Measurements from ENCODE around the gene UNC80. TPM values are rescaled to one million over a fixed set of nuclear protein-coding genes. Genes with fewer than 3 reads are reported as not detected.

Gene UNC80
- total and polyA plus RNA-seq, 2 donors (not counting 3 experiments of a cell fraction or from before 2014, with no cell fraction given): not detected

DNA sequence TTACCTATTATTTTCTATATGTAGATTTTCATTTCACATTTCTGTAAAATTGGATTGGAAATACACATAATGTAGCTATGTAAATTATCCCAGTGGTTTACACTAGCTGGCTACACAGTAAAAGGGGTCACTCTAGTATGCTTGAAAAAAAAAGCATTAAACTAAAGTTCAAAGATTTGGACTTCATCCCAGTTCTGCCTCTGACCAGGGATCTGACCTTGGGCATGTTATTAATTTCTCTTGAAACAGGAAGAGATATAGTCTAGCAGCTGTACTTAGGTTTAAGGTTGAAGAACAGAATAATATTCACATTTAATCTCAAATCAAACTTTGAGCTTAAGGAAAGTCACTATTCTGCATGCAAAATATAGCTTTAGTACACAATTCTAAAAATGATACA lies 166.3 kb downstream of the UNC80 start:
- no peaks in the 10 kb centered on the region for H3K79me2 ChIP-seq (ENCODE audit: control insufficient read depth, insufficient read depth, low read length)
- POLR2A ChIA-PET: interaction anchor here (0.5 to 0.7 kb wide), 3 partner anchors 133 to 335 kb away, joined by 3 to 9 read pairs (median 4); no protein-coding TSS in a partner anchor
- H3K9me1 ChIP-seq (replicated peaks; ENCODE audit: control insufficient read depth, extremely low read depth, insufficient read depth, low read length): no peaks in the 10 kb centered on the region
- dilution Hi-C loops (cut with MboI; ENCODE audit: extremely low pct_ligation_motif_present, low sequenced_read_pairs): no loop called here
- H3K4me2 ChIP-seq (ENCODE audit: insufficient read depth, low read length): no peak overlapping the region
- DNase-seq (ENCODE audit: low read depth, low spot score): peak; percentile 54
- intact Hi-C loops (cut with micrococcal nuclease): no loop called here
- no peaks in the 10 kb centered on the region for H4K20me1 ChIP-seq (replicated peaks; ENCODE audit: control insufficient read depth, extremely low read depth, insufficient read depth, low read length)
- H3K27ac ChIP-seq (ENCODE audit: insufficient read depth, low read depth, low read length): no peak overlapping the region
- H3K4me1 ChIP-seq (ENCODE audit: control insufficient read depth, extremely low read depth, insufficient read depth, low read length): no peaks in the 10 kb centered on the region
- no peaks in the 10 kb centered on the region for H3K36me3 ChIP-seq (ENCODE audit: control insufficient read depth in 2 of 2, extremely low read depth in 1 of 2, insufficient read depth in 2 of 2, low read length in 2 of 2)
- H3K9me3 ChIP-seq (replicated peaks; ENCODE audit: control insufficient read depth, insufficient read depth, low read length): no peaks in the 10 kb centered on the region
- H3K4me3 ChIP-seq (replicated peaks in 1 of 3; ENCODE audit: insufficient read depth in 1 of 3, low read depth in 1 of 3, low read length in 3 of 3): no peak overlapping the region
- no peak for TF ChIP-seq MYC (IDR thresholded peaks at IDR 0.05; ENCODE audit: low read depth, low read length)
- no peak for TF ChIP-seq FOS (IDR thresholded peaks at IDR 0.05; ENCODE audit: borderline replicate concordance, insufficient read depth, low read length)
- no peak for FAIRE-seq
- no peak overlapping the region for H3K9ac ChIP-seq (replicated peaks; ENCODE audit: extremely low read depth, insufficient read depth, low read length)
- no peak overlapping the region for H2AFZ ChIP-seq (ENCODE audit: low read depth, low read length)
- H3K27me3 ChIP-seq (ENCODE audit: control insufficient read depth in 2 of 2, insufficient read depth in 2 of 2, low read length in 2 of 2): no peaks in the 10 kb centered on the region
- no TSS peak for BruUV-seq (replicated peaks)
- CTCF ChIA-PET: interaction anchor here (0.8 to 3.0 kb wide), 6 partner anchors 9 to 261 kb away, joined by 3 to 18 read pairs (median 4); no protein-coding TSS in a partner anchor

- intact Hi-C loops (cut with micrococcal nuclease): no loop called here
- CTCF ChIA-PET: interaction anchor here (1.2 to 3.0 kb wide), 3 partner anchors 8 to 22 kb away, joined by 3 to 18 read pairs (median 4); no protein-coding TSS in a partner anchor
Measured at GRCh38 chr2:209938906-209939305, 167.3 kb downstream of the UNC80 start.

More at GRCh38 chr2:209938906-209939305, 167.3 kb downstream of the UNC80 start:
- H3K79me2 ChIP-seq (ENCODE audit: control insufficient read depth, insufficient read depth, low read length): no peaks in the 10 kb centered on the region
- POLR2A ChIA-PET: interaction anchor here (0.7 kb wide), 1 partner anchor 567 kb away, joined by 3 read pairs; no protein-coding TSS in a partner anchor
- dilution Hi-C loops (cut with MboI; ENCODE audit: extremely low pct_ligation_motif_present, low sequenced_read_pairs): no loop called here
- no peak overlapping the region for H3K4me2 ChIP-seq (ENCODE audit: insufficient read depth, low read length)
- no peak overlapping the region for H2AFZ ChIP-seq (ENCODE audit: low read depth, low read length)
- no peak overlapping the region for H3K27ac ChIP-seq (ENCODE audit: insufficient read depth, low read depth, low read length)
- no peaks in the 10 kb centered on the region for H3K9me3 ChIP-seq (replicated peaks; ENCODE audit: control insufficient read depth, insufficient read depth, low read length)
- FAIRE-seq: no peak
- no peak for DNase-seq (ENCODE audit: low read depth, low spot score)
- H3K9me1 ChIP-seq (replicated peaks; ENCODE audit: control insufficient read depth, extremely low read depth, insufficient read depth, low read length): no peaks in the 10 kb centered on the region
- no TSS peak for BruUV-seq (replicated peaks)
- H3K9ac ChIP-seq (replicated peaks; ENCODE audit: extremely low read depth, insufficient read depth, low read length): no peak overlapping the region
- TF ChIP-seq JUN (IDR thresholded peaks at IDR 0.05; ENCODE audit: borderline replicate concordance, insufficient read depth, insufficient read length, low read depth) (no peak), FOS (IDR thresholded peaks at IDR 0.05; ENCODE audit: borderline replicate concordance, insufficient read depth, low read length) (no peak), POLR2A (IDR thresholded peaks at IDR 0.05; ENCODE audit: low read depth, low read length) (no peak), EZH2 (IDR thresholded peaks at IDR 0.05; ENCODE audit: borderline replicate concordance, low read depth, low read length, severe bottlenecking) (no peak), MYC (IDR thresholded peaks at IDR 0.05; ENCODE audit: low read depth, low read length) (no peak), POLR2AphosphoS5 (IDR thresholded peaks at IDR 0.05; ENCODE audit: insufficient read depth, low read depth, low read length) (no peak), MAX (IDR thresholded peaks at IDR 0.05; ENCODE audit: insufficient read depth, insufficient read length) (no peak), GATA2 (IDR thresholded peaks at IDR 0.05; ENCODE audit: insufficient read depth, insufficient read length, low read depth, low read length) (no peak)
- TF ChIP-seq, protein P1, sequence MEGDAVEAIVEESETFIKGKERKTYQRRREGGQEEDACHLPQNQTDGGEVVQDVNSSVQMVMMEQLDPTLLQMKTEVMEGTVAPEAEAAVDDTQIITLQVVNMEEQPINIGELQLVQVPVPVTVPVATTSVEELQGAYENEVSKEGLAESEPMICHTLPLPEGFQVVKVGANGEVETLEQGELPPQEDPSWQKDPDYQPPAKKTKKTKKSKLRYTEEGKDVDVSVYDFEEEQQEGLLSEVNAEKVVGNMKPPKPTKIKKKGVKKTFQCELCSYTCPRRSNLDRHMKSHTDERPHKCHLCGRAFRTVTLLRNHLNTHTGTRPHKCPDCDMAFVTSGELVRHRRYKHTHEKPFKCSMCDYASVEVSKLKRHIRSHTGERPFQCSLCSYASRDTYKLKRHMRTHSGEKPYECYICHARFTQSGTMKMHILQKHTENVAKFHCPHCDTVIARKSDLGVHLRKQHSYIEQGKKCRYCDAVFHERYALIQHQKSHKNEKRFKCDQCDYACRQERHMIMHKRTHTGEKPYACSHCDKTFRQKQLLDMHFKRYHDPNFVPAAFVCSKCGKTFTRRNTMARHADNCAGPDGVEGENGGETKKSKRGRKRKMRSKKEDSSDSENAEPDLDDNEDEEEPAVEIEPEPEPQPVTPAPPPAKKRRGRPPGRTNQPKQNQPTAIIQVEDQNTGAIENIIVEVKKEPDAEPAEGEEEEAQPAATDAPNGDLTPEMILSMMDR (IDR thresholded peaks at IDR 0.05; ENCODE audit: extremely low read depth in 1 of 2, insufficient read depth in 1 of 2, low read depth in 1 of 2, low read length in 2 of 2): no peak
- peaks cover 3% of the 10 kb centered on the region for H3K4me1 ChIP-seq (ENCODE audit: control insufficient read depth, extremely low read depth, insufficient read depth, low read length)
- H3K36me3 ChIP-seq (ENCODE audit: control insufficient read depth in 2 of 2, extremely low read depth in 1 of 2, insufficient read depth in 2 of 2, low read length in 2 of 2): no peaks in the 10 kb centered on the region
- H3K27me3 ChIP-seq (ENCODE audit: control insufficient read depth in 2 of 2, insufficient read depth in 2 of 2, low read length in 2 of 2): no peaks in the 10 kb centered on the region
- no peaks in the 10 kb centered on the region for H4K20me1 ChIP-seq (replicated peaks; ENCODE audit: control insufficient read depth, extremely low read depth, insufficient read depth, low read length)
- H3K4me3 ChIP-seq (replicated peaks in 1 of 3; ENCODE audit: insufficient read depth in 1 of 3, low read depth in 1 of 3, low read length in 3 of 3): no peak overlapping the region

All from endothelial cell of umbilical vein (primary cell).